ENCODE data around the gene NPAS3. TPM values are rescaled to one million over a fixed set of nuclear protein-coding genes. Genes with fewer than 3 reads are reported as not detected.

The NPAS3 gene
- total RNA-seq, 1 experiment from 2014 or later, result 15.6 TPM

- ChIA-PET CTCF (no interaction called here), POLR2A (ENCODE audit: low non-redundant PET) (interaction anchor here (0.7 kb wide), 1 partner anchor 1428 kb away, joined by 4 read pairs; no protein-coding TSS in a partner anchor)
- H3K9me3 ChIP-seq (ENCODE audit: low read depth, low read length, poor library complexity, severe bottlenecking), result no peaks in the 10 kb centered on the region
- intact Hi-C loops (cut with micrococcal nuclease; ENCODE audit: unreplicated experiment), result no loop called here
- no peak for TF ChIP-seq CTCF (conservative IDR thresholded peaks at IDR 0.05; ENCODE audit: low read depth, low read length)
- no peak for TF ChIP-seq EZH2 (IDR thresholded peaks at IDR 0.05; ENCODE audit: borderline replicate concordance, low read depth, low read length, poor library complexity, severe bottlenecking)
- H3K27ac ChIP-seq (ENCODE audit: low read depth, low read length, poor library complexity, severe bottlenecking), result no peak overlapping the region
- no peak overlapping the region for H3K4me3 ChIP-seq (ENCODE audit: low read depth, low read length, poor library complexity, severe bottlenecking)
- DNase-seq (ENCODE audit: low spot score), result no peak
- no TSS peak for BruUV-seq (replicated peaks)
- H3K27me3 ChIP-seq (replicated peaks; ENCODE audit: insufficient read depth, low read depth, low read length, poor library complexity), result no peaks in the 10 kb centered on the region
- peaks cover 7% of the 10 kb centered on the region for H3K4me1 ChIP-seq (ENCODE audit: insufficient read depth, low read length, poor library complexity, severe bottlenecking)
- no peaks in the 10 kb centered on the region for H3K36me3 ChIP-seq (ENCODE audit: insufficient read depth, low read length, poor library complexity, severe bottlenecking)
Measured at GRCh38 chr14:33711811-33712216, 773.1 kb downstream of the NPAS3 start.

- no TSS peak for BruUV-seq (replicated peaks)
- intact Hi-C loops (cut with micrococcal nuclease; ENCODE audit: unreplicated experiment), result no loop called here
Measured at GRCh38 chr14:33714527-33715226, 776.0 kb downstream of the NPAS3 start.

GRCh38 chr14:33715227-33715528, 776.5 kb downstream of the NPAS3 start:
- Histone ChIP-seq H3K9me3 (ENCODE audit: low read depth, low read length, poor library complexity, severe bottlenecking) (no peaks in the 10 kb centered on the region), H3K4me3 (ENCODE audit: low read depth, low read length, poor library complexity, severe bottlenecking) (no peak overlapping the region), H3K27ac (ENCODE audit: low read depth, low read length, poor library complexity, severe bottlenecking) (no peak overlapping the region), H3K4me1 (ENCODE audit: insufficient read depth, low read length, poor library complexity, severe bottlenecking) (peaks cover 7% of the 10 kb centered on the region), H3K27me3 (replicated peaks; ENCODE audit: insufficient read depth, low read depth, low read length, poor library complexity) (no peaks in the 10 kb centered on the region), H3K36me3 (ENCODE audit: insufficient read depth, low read length, poor library complexity, severe bottlenecking) (no peaks in the 10 kb centered on the region)
- intact Hi-C loops (cut with micrococcal nuclease; ENCODE audit: unreplicated experiment), result no loop called here
- DNase-seq (ENCODE audit: low spot score), result no peak
- BruUV-seq (replicated peaks), result no TSS peak
- CTCF ChIA-PET, result no interaction called here
- TF ChIP-seq CTCF (conservative IDR thresholded peaks at IDR 0.05; ENCODE audit: low read depth, low read length) (no peak), EZH2 (IDR thresholded peaks at IDR 0.05; ENCODE audit: borderline replicate concordance, low read depth, low read length, poor library complexity, severe bottlenecking) (no peak)
- POLR2A ChIA-PET (ENCODE audit: low non-redundant PET), result no interaction called here

More at GRCh38 chr14:33714527-33715226, 776.0 kb downstream of the NPAS3 start:
- H3K4me3 ChIP-seq (ENCODE audit: low read depth, low read length, poor library complexity, severe bottlenecking), result no peak overlapping the region
- no peak overlapping the region for H3K27ac ChIP-seq (ENCODE audit: low read depth, low read length, poor library complexity, severe bottlenecking)
- TF ChIP-seq EZH2 (IDR thresholded peaks at IDR 0.05; ENCODE audit: borderline replicate concordance, low read depth, low read length, poor library complexity, severe bottlenecking) (no peak), CTCF (conservative IDR thresholded peaks at IDR 0.05; ENCODE audit: low read depth, low read length) (no peak)
- ChIA-PET CTCF (no interaction called here), POLR2A (ENCODE audit: low non-redundant PET) (interaction anchor here (0.8 kb wide), 1 partner anchor 16 kb away, joined by 4 read pairs; no protein-coding TSS in a partner anchor)
- no peaks in the 10 kb centered on the region for H3K27me3 ChIP-seq (replicated peaks; ENCODE audit: insufficient read depth, low read depth, low read length, poor library complexity)
- no peaks in the 10 kb centered on the region for H3K36me3 ChIP-seq (ENCODE audit: insufficient read depth, low read length, poor library complexity, severe bottlenecking)
- DNase-seq (ENCODE audit: low spot score), result peak; percentile 37
- peaks cover 7% of the 10 kb centered on the region for H3K4me1 ChIP-seq (ENCODE audit: insufficient read depth, low read length, poor library complexity, severe bottlenecking)
- no peaks in the 10 kb centered on the region for H3K9me3 ChIP-seq (ENCODE audit: low read depth, low read length, poor library complexity, severe bottlenecking)
